GM06990 (cell line): ENCODE results near the gene PDPK1.

Source experiments
- DNase-seq: peaks from one replicate; pipeline ENCODE4 v3.0.0-alpha.2; 2011; ENCODE audit not compliant: insufficient read length; ENCODE audit errors: extremely low read depth
- H3K27me3 ChIP-seq: replicated peaks from 2 replicates; pipeline ENCODE4 v1.6.0; 2011; ENCODE audit warnings: low read length; ENCODE audit not compliant: control insufficient read depth, insufficient read depth
- H3K36me3 ChIP-seq: 2 replicates; pipeline ENCODE4 v1.5.1; 2011; ENCODE audit warnings: low read length; ENCODE audit not compliant: control insufficient read depth, insufficient read depth
- H3K4me3 ChIP-seq: replicated peaks from 2 replicates; pipeline ENCODE4 v1.5.1; 2011; ENCODE audit warnings: low read depth, mild to moderate bottlenecking, control low read depth, low read length
- CTCF ChIP-seq: IDR thresholded peaks from 2 replicates; pipeline ENCODE4 v1.5.1; 2011; ENCODE audit warnings: low read length, control low read depth, mild to moderate bottlenecking, inconsistent platforms; ENCODE audit not compliant: insufficient read depth, poor library complexity, severe bottlenecking

The PDPK1 gene

GRCh38 chr16:2584729-2585650 is 47.2 kb downstream of the PDPK1 start:
- DNase-seq = no peak

GRCh38 chr16:2585651-2586081 is 47.8 kb downstream of the PDPK1 start:
- H3K4me3 ChIP-seq = no peak overlapping the region
- peaks cover 24% of the 10 kb centered on the region for H3K36me3 ChIP-seq
- no peak for DNase-seq
- no peaks in the 10 kb centered on the region for H3K27me3 ChIP-seq
- no peak for TF ChIP-seq CTCF

More at GRCh38 chr16:2584729-2585650, 47.2 kb downstream of the PDPK1 start:
- Histone ChIP-seq H3K36me3 (peaks cover 23% of the 10 kb centered on the region), H3K27me3 (no peaks in the 10 kb centered on the region), H3K4me3 (no peak overlapping the region)
- TF ChIP-seq CTCF = no peak

GRCh38 chr16:2586241-2586640 is 48.4 kb downstream of the PDPK1 start:
- Histone ChIP-seq H3K27me3 (no peaks in the 10 kb centered on the region), H3K4me3 (no peak overlapping the region), H3K36me3 (peaks cover 24% of the 10 kb centered on the region)
- TF ChIP-seq CTCF = peak; percentile 19
- DNase-seq = no peak

GRCh38 chr16:2586901-2587480 is 49.2 kb downstream of the PDPK1 start:
- DNase-seq = no peak
- Histone ChIP-seq H3K36me3 (peaks cover 24% of the 10 kb centered on the region), H3K4me3 (no peak overlapping the region), H3K27me3 (no peaks in the 10 kb centered on the region)
- TF ChIP-seq CTCF = no peak

GRCh38 chr16:2587891-2588565 is 50.2 kb downstream of the PDPK1 start:
- no peak overlapping the region for H3K4me3 ChIP-seq
- no peaks in the 10 kb centered on the region for H3K27me3 ChIP-seq
- TF ChIP-seq CTCF = no peak
- peaks cover 27% of the 10 kb centered on the region for H3K36me3 ChIP-seq
- DNase-seq = no peak
